Mesenchymal stem cell (in vitro differentiated cells and primary cell): Measurements from ENCODE around the gene LGALS3.

Source experiments
- DNase-seq: peaks from one replicate; pipeline ENCODE4 v3.0.0-alpha.2; 2013
- H2AFZ ChIP-seq: one replicate; pipeline ENCODE4 v1.6.1; 2013; ENCODE audit warnings: low read depth, mild to moderate bottlenecking, control low read depth, inconsistent platforms, low read length, moderate library complexity
- H2AK5ac ChIP-seq: 2 replicates; pipeline ENCODE4 v1.6.1; 2013; ENCODE audit warnings: low read length, moderate library complexity, mild to moderate bottlenecking, inconsistent platforms; ENCODE audit not compliant: severe bottlenecking
- H2BK120ac ChIP-seq: one replicate; pipeline ENCODE4 v1.6.1; 2013; ENCODE audit warnings: low read depth, mild to moderate bottlenecking, inconsistent platforms, low read length, moderate library complexity
- H2BK12ac ChIP-seq, 2 experiments: one replicate each; pipeline ENCODE4 v1.6.1; 2013; ENCODE audit warnings: inconsistent platforms in 2 of 2, low read length in 2 of 2, mild to moderate bottlenecking in 2 of 2, moderate library complexity in 2 of 2, control low read depth in 1 of 2
- H2BK15ac ChIP-seq: one replicate; pipeline ENCODE4 v1.6.1; 2013; ENCODE audit warnings: mild to moderate bottlenecking, low read depth, inconsistent platforms; ENCODE audit not compliant: poor library complexity, severe bottlenecking
- H2BK5ac ChIP-seq: 2 replicates; pipeline ENCODE4 v1.6.1; 2013; ENCODE audit warnings: low read depth, mild to moderate bottlenecking, low read length, control low read depth, inconsistent platforms; ENCODE audit not compliant: poor library complexity, severe bottlenecking
- H3K14ac ChIP-seq, 2 experiments: one replicate each; pipeline ENCODE4 v1.6.1; 2013; ENCODE audit warnings: inconsistent platforms in 2 of 2, low read length in 2 of 2, control low read depth in 1 of 2, mild to moderate bottlenecking in 1 of 2, moderate library complexity in 1 of 2
- H3K18ac ChIP-seq, 2 experiments: one replicate each; pipeline ENCODE4 v1.6.1; 2013; ENCODE audit warnings: inconsistent platforms in 2 of 2, low read length in 2 of 2, control low read depth in 1 of 2, low read depth in 1 of 2, mild to moderate bottlenecking in 1 of 2
- H3K23ac ChIP-seq, 2 experiments: one replicate each; pipeline ENCODE4 v1.6.1; 2013; ENCODE audit warnings: inconsistent platforms in 2 of 2, low read length in 2 of 2, mild to moderate bottlenecking in 2 of 2, moderate library complexity in 2 of 2, control low read depth in 1 of 2
- H3K27ac ChIP-seq: 2 replicates; pipeline ENCODE4 v1.5.1; 2013; ENCODE audit warnings: mild to moderate bottlenecking, moderate library complexity, low read length, control low read depth, inconsistent platforms; ENCODE audit not compliant: poor library complexity, severe bottlenecking
- H3K27me3 ChIP-seq, 2 experiments: 2 replicates each; pipeline versions ENCODE4 v1.6.1 to v1.7.0; 2013; ENCODE audit warnings: low read length in 2 of 2, mild to moderate bottlenecking in 2 of 2, moderate library complexity in 2 of 2, control low read depth in 1 of 2, inconsistent platforms in 1 of 2; ENCODE audit not compliant: control insufficient read depth in 1 of 2, insufficient read depth in 1 of 2
- H3K36me3 ChIP-seq, 2 experiments: 2 replicates each; pipeline versions ENCODE4 v1.6.1 to v1.7.0; 2013; ENCODE audit warnings: low read length in 2 of 2, control low read depth in 1 of 2, inconsistent platforms in 1 of 2, low read depth in 1 of 2, mild to moderate bottlenecking in 1 of 2; ENCODE audit not compliant: insufficient read depth in 2 of 2, control insufficient read depth in 1 of 2
- H3K4ac ChIP-seq, 2 experiments: one replicate each; pipeline ENCODE4 v1.6.1; 2013; ENCODE audit warnings: inconsistent platforms in 2 of 2, low read length in 2 of 2, mild to moderate bottlenecking in 2 of 2, moderate library complexity in 2 of 2, control low read depth in 1 of 2, low read depth in 1 of 2
- H3K4me1 ChIP-seq: 2 replicates; pipeline ENCODE4 v1.6.1; 2013; ENCODE audit warnings: low read depth, low read length, control low read depth; ENCODE audit not compliant: control insufficient read depth, insufficient read depth
- H3K4me2 ChIP-seq: 2 replicates; pipeline ENCODE4 v1.6.1; 2013; ENCODE audit warnings: low read length, mild to moderate bottlenecking, inconsistent platforms; ENCODE audit not compliant: poor library complexity, severe bottlenecking
- H3K4me3 ChIP-seq, 2 experiments: 2 replicates each; pipeline versions ENCODE4 v1.5.1 to v1.7.0; 2013; ENCODE audit warnings: low read length in 2 of 2, mild to moderate bottlenecking in 2 of 2, control low read depth in 1 of 2, low read depth in 1 of 2; ENCODE audit not compliant: insufficient read depth in 1 of 2
- H3K79me1 ChIP-seq: replicated peaks from 2 replicates; pipeline ENCODE4 v1.6.1; 2013; ENCODE audit warnings: mild to moderate bottlenecking, control low read depth, low read length, inconsistent platforms; ENCODE audit not compliant: poor library complexity, severe bottlenecking
- H3K9ac ChIP-seq: 2 replicates; pipeline ENCODE4 v1.7.0; 2013; ENCODE audit warnings: mild to moderate bottlenecking, low read length, moderate library complexity
- H3K9me3 ChIP-seq: 2 replicates; pipeline ENCODE4 v1.7.0; 2013; ENCODE audit warnings: mild to moderate bottlenecking, low read length; ENCODE audit not compliant: control insufficient read depth
- H4K8ac ChIP-seq: one replicate; pipeline ENCODE4 v1.6.1; 2013; ENCODE audit warnings: inconsistent platforms, mild to moderate bottlenecking, low read length, moderate library complexity
- H4K91ac ChIP-seq: one replicate; pipeline ENCODE4 v1.6.1; 2013; ENCODE audit warnings: mild to moderate bottlenecking, low read length, inconsistent platforms
- WGBS: methylation state at CpG from one replicate; pipeline ENCODE4 v1.1.7; 2013; ENCODE audit warnings: mixed read lengths; 5-methylcytosine and 5-hydroxymethylcytosine counted together

LGALS3 gene

DNA sequence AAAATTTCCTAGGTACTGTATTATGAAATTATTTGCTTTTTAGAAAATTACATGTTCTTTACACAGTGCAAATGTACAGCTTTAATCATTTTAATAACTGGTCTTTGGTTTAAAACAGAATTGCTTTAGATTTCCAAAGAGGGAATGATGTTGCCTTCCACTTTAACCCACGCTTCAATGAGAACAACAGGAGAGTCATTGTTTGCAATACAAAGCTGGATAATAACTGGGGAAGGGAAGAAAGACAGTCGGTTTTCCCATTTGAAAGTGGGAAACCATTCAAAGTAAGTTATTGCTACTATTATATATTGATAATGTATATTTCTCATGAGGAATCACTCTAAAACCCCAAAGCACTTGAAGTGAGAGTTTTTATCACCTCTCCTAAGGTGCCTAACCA lies 13.4 kb downstream of the LGALS3 start:
- no peak overlapping the region for H3K23ac ChIP-seq
- peaks cover 19 to 100% of the 10 kb centered on the region in 2 experiments for H3K36me3 ChIP-seq
- no peak overlapping the region for H4K8ac ChIP-seq
- no peak overlapping the region for H2BK120ac ChIP-seq
- peaks cover 14% of the 10 kb centered on the region for H3K79me1 ChIP-seq
- no peak overlapping the region for H2BK5ac ChIP-seq
- H3K18ac ChIP-seq, result no peak overlapping the region
- no peak overlapping the region for H2AFZ ChIP-seq
- H3K27me3 ChIP-seq, result no peaks in the 10 kb centered on the region
- WGBS, result 100% methylated on average over 1 of the region's 2 CpGs
- no peak overlapping the region for H3K4me2 ChIP-seq
- H3K27ac ChIP-seq, result no peak overlapping the region
- H2BK12ac ChIP-seq, result no peak overlapping the region
- H3K4ac ChIP-seq, result no peak overlapping the region
- H2BK15ac ChIP-seq, result no peak overlapping the region
- H4K91ac ChIP-seq, result no peak overlapping the region
- H3K9me3 ChIP-seq, result no peaks in the 10 kb centered on the region
- H3K9ac ChIP-seq, result no peak overlapping the region
- no peak overlapping the region for H2AK5ac ChIP-seq
- no peak overlapping the region for H3K14ac ChIP-seq
- no peaks in the 10 kb centered on the region for H3K4me1 ChIP-seq
- no peak overlapping the region for H3K4me3 ChIP-seq
- DNase-seq, result no peak

GRCh38 chr14:55146425-55146824 lies 17.4 kb downstream of the LGALS3 start:
- Histone ChIP-seq H3K36me3 (peaks cover 9 to 75% of the 10 kb centered on the region in 2 experiments), H3K27me3 (no peaks in the 10 kb centered on the region), H3K27ac (no peak overlapping the region), H3K4ac (no peak overlapping the region), H2BK15ac (no peak overlapping the region), H3K4me3 (no peak overlapping the region), H2BK120ac (no peak overlapping the region), H2BK5ac (no peak overlapping the region), H4K91ac (no peak overlapping the region), H2AK5ac (no peak overlapping the region), H4K8ac (no peak overlapping the region), H3K4me1 (no peaks in the 10 kb centered on the region), H3K4me2 (no peak overlapping the region), H2BK12ac (no peak overlapping the region), H2AFZ (no peak overlapping the region), H3K23ac (no peak overlapping the region), H3K9me3 (no peaks in the 10 kb centered on the region), H3K18ac (peak overlapping the region in 1 of 2 experiments; percentile 40), H3K14ac (no peak overlapping the region), H3K9ac (peak overlapping the region; percentile 18), H3K79me1 (peaks cover 2% of the 10 kb centered on the region)
- no peak for DNase-seq
- WGBS, result 100% methylated on average over 2 of the region's 2 CpGs

- Histone ChIP-seq H2BK120ac (no peak overlapping the region), H3K27me3 (no peaks in the 10 kb centered on the region), H3K23ac (no peak overlapping the region), H3K9ac (peak overlapping the region; percentile 44), H2BK12ac (no peak overlapping the region), H3K18ac (no peak overlapping the region), H3K9me3 (no peaks in the 10 kb centered on the region), H3K14ac (no peak overlapping the region), H3K4ac (no peak overlapping the region), H4K91ac (no peak overlapping the region), H3K36me3 (peaks cover 0 to 26% of the 10 kb centered on the region in 2 experiments), H3K4me2 (no peak overlapping the region), H3K27ac (no peak overlapping the region), H3K4me1 (no peaks in the 10 kb centered on the region), H4K8ac (no peak overlapping the region), H2AFZ (no peak overlapping the region), H2BK5ac (no peak overlapping the region), H2AK5ac (no peak overlapping the region), H2BK15ac (no peak overlapping the region), H3K79me1 (no peaks in the 10 kb centered on the region), H3K4me3 (no peak overlapping the region)
- WGBS, result no CpG with 5 or more reads among the region's 1 CpG
- DNase-seq, result no peak
Measured at GRCh38 chr14:55151601-55152000, 22.5 kb downstream of the LGALS3 start.

GRCh38 chr14:55152052-55152753 lies 23.2 kb downstream of the LGALS3 start:
- Histone ChIP-seq H3K4ac (no peak overlapping the region), H3K14ac (no peak overlapping the region), H3K4me2 (no peak overlapping the region), H3K9ac (peak overlapping the region; percentile 44), H2BK5ac (no peak overlapping the region), H3K9me3 (no peaks in the 10 kb centered on the region), H2BK12ac (no peak overlapping the region), H3K4me3 (no peak overlapping the region), H3K23ac (no peak overlapping the region), H4K91ac (no peak overlapping the region), H3K27ac (no peak overlapping the region), H2AFZ (no peak overlapping the region), H4K8ac (no peak overlapping the region), H2BK15ac (no peak overlapping the region), H2AK5ac (no peak overlapping the region), H3K27me3 (no peaks in the 10 kb centered on the region), H3K18ac (no peak overlapping the region), H2BK120ac (no peak overlapping the region), H3K36me3 (peaks cover 0 to 20% of the 10 kb centered on the region in 2 experiments), H3K79me1 (no peaks in the 10 kb centered on the region), H3K4me1 (no peaks in the 10 kb centered on the region)
- WGBS, result no CpG with 5 or more reads among the region's 1 CpG
- peak; percentile 60 for DNase-seq
